HS-27A (cell line): ENCODE results near the gene DPH3.

Experiments
- DNase-seq: peaks from one replicate; pipeline ENCODE4 v3.0.0-alpha.2; 2012; ENCODE audit warnings: low read depth, missing footprints

DPH3 gene

DNA sequence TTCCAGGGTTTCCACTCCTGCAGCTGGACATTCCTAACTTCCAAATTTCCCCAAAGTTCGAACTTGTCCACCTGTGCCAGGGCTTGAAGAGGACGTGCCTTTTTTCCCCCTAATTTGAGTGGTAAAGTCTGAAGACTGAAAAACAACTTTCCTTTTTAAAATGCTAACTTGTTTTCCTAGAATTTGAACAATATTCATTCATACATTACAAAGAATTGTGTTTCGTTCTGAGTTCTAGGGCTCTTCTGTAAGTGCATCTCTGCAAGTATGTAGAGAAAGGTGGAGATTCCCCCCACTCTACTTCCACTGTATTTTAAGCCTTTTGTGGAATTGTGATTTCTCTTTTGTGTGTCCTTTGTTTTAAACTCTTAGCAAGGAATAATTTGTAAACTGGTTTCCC lies 9.4 kb downstream of the DPH3 start:
- no peak for DNase-seq

GRCh38 chr3:16254916-16255315 lies 9.8 kb downstream of the DPH3 start:
- no peak for DNase-seq

DNA sequence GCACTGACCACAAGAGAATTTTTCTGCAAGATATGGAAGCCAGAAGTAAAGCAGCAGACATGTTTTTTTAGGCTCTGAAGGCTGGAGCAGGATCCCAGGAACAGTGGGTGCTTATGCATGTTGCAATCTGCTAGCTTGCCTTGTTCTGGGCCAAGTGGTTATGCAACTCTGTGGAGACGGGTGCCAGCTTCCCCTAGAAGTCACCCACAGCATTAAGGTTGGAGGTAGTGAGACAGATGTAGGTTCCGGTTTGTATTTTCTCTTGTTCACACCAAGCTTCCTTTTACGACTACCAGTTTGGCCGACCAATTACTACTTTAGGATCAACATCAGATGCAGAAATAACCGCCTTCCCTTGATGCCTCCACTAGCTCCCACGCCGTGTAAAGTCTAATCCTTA lies 11.1 kb downstream of the DPH3 start:
- DNase-seq: no peak

GRCh38 chr3:16252988-16253387 lies 11.8 kb downstream of the DPH3 start:
- no peak for DNase-seq

GRCh38 chr3:16252243-16252978 lies 12.3 kb downstream of the DPH3 start:
- no peak for DNase-seq

GRCh38 chr3:16251316-16252085 lies 13.2 kb downstream of the DPH3 start:
- no peak for DNase-seq

GRCh38 chr3:16249886-16250285 lies 14.9 kb downstream of the DPH3 start:
- no peak for DNase-seq

DNA sequence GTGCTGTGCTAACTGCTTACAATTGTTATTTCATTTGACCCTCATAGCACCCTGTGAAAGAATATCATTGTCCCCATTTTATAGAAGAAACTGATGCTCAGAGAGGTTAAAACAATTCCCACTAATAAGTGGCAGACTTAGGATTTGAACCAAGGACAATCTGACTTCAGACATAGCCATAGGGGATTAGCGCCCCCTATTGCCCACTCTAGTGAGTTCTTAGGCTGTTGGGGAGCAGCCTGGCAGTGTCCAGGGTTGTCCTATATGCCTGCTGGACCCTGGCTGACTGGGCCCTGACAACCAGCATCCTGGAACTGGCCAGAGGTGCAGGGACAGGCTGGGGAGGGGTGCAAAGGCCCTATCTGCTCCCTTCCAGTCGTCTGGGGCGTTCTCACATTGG lies 15.4 kb downstream of the DPH3 start:
- no peak for DNase-seq

GRCh38 chr3:16248556-16248955 lies 16.2 kb downstream of the DPH3 start:
- DNase-seq: no peak

DNA sequence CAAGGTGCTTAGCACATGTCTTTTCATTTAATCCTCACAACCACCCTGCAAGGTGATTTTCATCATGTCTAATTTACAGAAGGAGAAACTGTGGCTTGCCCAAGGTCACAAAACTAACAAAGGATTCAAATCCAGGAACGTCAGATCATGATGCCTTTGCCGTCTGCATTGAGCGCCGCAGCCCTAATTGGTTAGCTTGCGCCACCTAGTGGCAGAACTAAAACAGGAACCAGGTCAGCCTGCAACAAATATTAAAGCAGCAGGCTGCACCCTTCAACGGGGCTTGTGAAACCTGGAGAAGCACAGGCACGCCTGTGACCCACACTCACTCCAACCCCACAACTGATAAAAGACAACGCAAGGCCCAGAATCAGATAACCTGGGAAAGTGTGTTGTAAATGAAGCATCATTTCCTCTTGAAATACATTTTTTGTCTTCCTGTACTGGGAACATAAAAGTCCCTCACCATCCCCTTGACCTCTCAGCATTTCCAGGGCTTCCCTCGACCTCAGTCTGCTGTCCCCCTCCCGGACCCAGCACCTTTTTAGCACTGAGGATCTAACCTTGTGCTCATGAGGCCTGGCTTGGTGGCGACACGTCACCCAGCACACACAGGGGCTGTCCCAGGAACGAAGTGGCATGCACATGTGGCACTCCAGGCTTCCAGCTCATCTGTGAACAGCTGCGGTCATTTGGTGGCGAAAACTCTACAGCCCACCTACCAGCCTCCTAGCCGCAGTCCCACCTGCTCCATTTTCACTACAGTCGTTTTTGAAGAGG lies 17.3 kb downstream of the DPH3 start:
- peak; percentile 74 for DNase-seq

DNA sequence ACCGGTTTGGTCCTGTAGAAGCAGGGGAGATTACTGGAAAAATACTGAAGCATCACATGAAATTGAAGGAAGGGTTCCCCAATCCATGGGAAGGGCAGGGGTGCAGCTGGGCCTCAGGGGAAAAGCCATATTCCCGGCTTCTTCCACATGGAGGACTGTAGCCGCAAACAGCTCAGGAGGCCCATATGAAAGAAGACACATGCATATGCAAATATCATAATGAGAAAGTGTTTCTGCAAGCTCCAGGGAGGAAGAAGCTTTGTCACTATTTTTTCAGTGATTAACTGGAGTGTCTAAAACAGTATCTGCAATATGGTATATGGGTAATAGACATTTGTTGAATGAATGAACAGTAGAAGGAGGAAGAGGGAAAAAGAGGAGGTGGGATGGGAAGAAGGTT lies 19.1 kb downstream of the DPH3 start:
- no peak for DNase-seq

GRCh38 chr3:16243706-16244490 lies 20.8 kb downstream of the DPH3 start:
- no peak for DNase-seq

GRCh38 chr3:16242177-16242576 lies 22.6 kb downstream of the DPH3 start:
- DNase-seq: no peak

- no peak for DNase-seq
Measured at GRCh38 chr3:16241225-16241624, 23.5 kb downstream of the DPH3 start.

- no peak for DNase-seq
Measured at GRCh38 chr3:16240229-16241023, 24.3 kb downstream of the DPH3 start.

DNA sequence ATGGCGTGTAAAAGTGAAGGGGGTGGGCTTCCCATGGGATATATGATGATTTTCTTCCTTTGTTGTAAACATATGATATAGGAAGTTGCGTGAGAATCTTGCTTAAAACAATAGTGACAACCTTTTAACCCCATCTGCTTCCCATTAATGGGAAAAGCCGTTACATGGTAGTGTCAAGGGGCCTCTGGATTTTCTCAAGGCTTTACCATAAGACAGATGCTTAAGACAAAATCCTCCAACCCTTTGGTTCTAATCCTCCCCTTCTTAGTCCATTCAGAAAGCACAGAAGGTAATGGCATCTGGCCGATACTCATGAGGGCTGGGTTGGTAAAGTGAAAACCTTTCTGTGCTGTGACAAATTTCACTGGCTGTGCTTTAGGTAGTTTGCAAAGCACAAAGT lies 25.0 kb downstream of the DPH3 start:
- DNase-seq: no peak

DNA sequence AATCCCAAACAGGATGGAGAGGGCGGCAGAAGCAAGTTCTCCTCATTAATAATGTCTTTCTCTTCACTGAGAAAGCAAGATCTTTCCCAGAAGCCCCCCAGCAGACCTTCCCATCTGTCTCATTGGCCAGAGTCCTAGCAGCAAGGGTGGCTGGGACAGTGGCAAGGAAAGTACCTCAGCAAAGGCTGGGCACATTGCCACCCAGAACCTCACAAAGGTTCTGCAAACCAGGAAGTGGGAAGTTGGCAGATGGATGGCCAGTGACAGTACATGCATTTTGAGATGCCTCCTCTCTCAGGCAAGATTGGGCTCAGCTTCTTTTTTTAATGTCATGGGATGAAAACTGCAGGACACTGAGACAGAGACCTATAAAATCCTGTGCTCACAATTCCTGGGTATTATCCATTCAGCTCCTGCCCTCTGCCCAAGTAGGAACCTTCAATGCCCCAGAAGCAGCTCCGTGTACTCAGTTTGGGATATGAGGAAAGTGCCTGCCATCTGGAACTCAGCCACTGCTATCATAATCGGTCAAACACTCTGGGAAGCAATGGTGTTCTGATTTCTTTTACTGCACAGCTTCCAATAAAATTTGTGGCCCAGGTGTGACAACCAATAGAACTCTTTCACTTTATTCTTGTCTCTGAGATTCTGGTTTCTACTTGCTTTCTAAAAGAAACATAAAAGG lies 25.5 kb downstream of the DPH3 start:
- no peak for DNase-seq

GRCh38 chr3:16236856-16237393 lies 27.8 kb downstream of the DPH3 start:
- DNase-seq: no peak

GRCh38 chr3:16236030-16236639 lies 28.6 kb downstream of the DPH3 start:
- no peak for DNase-seq

- DNase-seq: no peak
Measured at GRCh38 chr3:16234281-16234680, 30.5 kb downstream of the DPH3 start.
